IMR-90 (cell line): Measurements from ENCODE around the gene CACYBP. TPM values are rescaled to one million over a fixed set of nuclear protein-coding genes. Genes with fewer than 3 reads are reported as not detected.

ENCODE experiments used
- ATAC-seq: fragments of 200-7000 bp; cut with Tn5 transposase; 2 replicates; pipeline ENCODE4 v1.9.1; 2020; ENCODE audit warnings: low read depth, mild to moderate bottlenecking, moderate library complexity
- BruUV-seq: library from RNA; stranded (reverse); fragments of 400-500 nt; replicated peaks from 2 replicates; lab custom pipeline; 2021; lab: Mats Ljungman, UMichigan
- CTCF ChIA-PET: fragments of 300-600 bp; formaldehyde crosslinking; extraction: SDS; loops from one replicate; lab custom pipeline; 2021; ENCODE audit warnings: antibody characterized with exemption; lab: Yijun Ruan, JAX
- POLR2A ChIA-PET: fragments of 300-600 bp; sonication (Branson Sonifier 250); formaldehyde crosslinking; loops from one replicate; lab custom pipeline; 2022; ENCODE audit warnings: antibody characterized with exemption; ENCODE audit not compliant: unreplicated experiment; lab: Charles Lee
- DNase-seq: peaks from one replicate; pipeline ENCODE4 v3.0.0; 2013
- H2AFZ ChIP-seq: replicated peaks from 2 replicates; pipeline ENCODE3; 2013; ENCODE audit warnings: low read length, mild to moderate bottlenecking; ENCODE audit not compliant: poor library complexity
- H2AK5ac ChIP-seq: 2 replicates; pipeline ENCODE4 v1.6.1; 2013; ENCODE audit warnings: low read depth, low read length, inconsistent platforms
- H2AK9ac ChIP-seq: replicated peaks from 2 replicates; pipeline ENCODE3; 2013; ENCODE audit warnings: mild to moderate bottlenecking, low read depth, low read length, moderate library complexity; ENCODE audit not compliant: poor library complexity
- H2BK120ac ChIP-seq: 2 replicates; pipeline ENCODE4 v1.6.1; 2013; ENCODE audit warnings: low read depth, low read length, inconsistent platforms
- H2BK15ac ChIP-seq: 3 replicates; pipeline ENCODE4 v1.6.1; 2013; ENCODE audit warnings: low read depth, low read length, inconsistent platforms
- H2BK20ac ChIP-seq: 2 replicates; pipeline ENCODE4 v1.6.1; 2013; ENCODE audit warnings: low read depth, mild to moderate bottlenecking, inconsistent platforms, low read length, moderate library complexity
- H2BK5ac ChIP-seq: 2 replicates; pipeline ENCODE4 v1.6.1; 2013; ENCODE audit warnings: mild to moderate bottlenecking, low read depth, low read length, inconsistent platforms; ENCODE audit not compliant: poor library complexity, severe bottlenecking
- H3K14ac ChIP-seq: replicated peaks from 2 replicates; pipeline ENCODE4 v1.6.1; 2013; ENCODE audit warnings: low read depth, low read length, inconsistent platforms
- H3K18ac ChIP-seq: 2 replicates; pipeline ENCODE4 v1.6.1; 2013; ENCODE audit warnings: low read depth, low read length, control low read depth
- H3K23ac ChIP-seq: 2 replicates; pipeline ENCODE4 v1.6.1; 2013; ENCODE audit warnings: low read depth, low read length, inconsistent platforms
- H3K27ac ChIP-seq: 2 replicates; pipeline ENCODE4 v1.5.1; 2013; ENCODE audit warnings: mild to moderate bottlenecking, control low read depth, low read length; ENCODE audit not compliant: insufficient read depth
- H3K27me3 ChIP-seq: 2 replicates; pipeline ENCODE4 v1.6.1; 2013; ENCODE audit warnings: low read length; ENCODE audit not compliant: control insufficient read depth, insufficient read depth
- H3K36me3 ChIP-seq: 2 replicates; pipeline ENCODE4 v1.6.1; 2013; ENCODE audit warnings: low read length, mixed read lengths; ENCODE audit not compliant: control insufficient read depth, insufficient read depth
- H3K4ac ChIP-seq: 2 replicates; pipeline ENCODE4 v1.6.1; 2013; ENCODE audit warnings: low read depth, low read length, inconsistent platforms
- H3K4me1 ChIP-seq: 2 replicates; pipeline ENCODE4 v1.6.1; 2013; ENCODE audit warnings: low read length, mixed read lengths; ENCODE audit not compliant: control insufficient read depth, insufficient read depth
- H3K4me2 ChIP-seq: 2 replicates; pipeline ENCODE4 v1.6.1; 2013; ENCODE audit warnings: low read depth, mild to moderate bottlenecking, control low read depth, low read length, moderate library complexity
- H3K4me3 ChIP-seq: 2 replicates; pipeline ENCODE4 v1.5.1; 2013; ENCODE audit warnings: low read depth, mild to moderate bottlenecking, control low read depth, low read length, moderate library complexity; ENCODE audit not compliant: insufficient read depth
- H3K56ac ChIP-seq: 2 replicates; pipeline ENCODE4 v1.6.1; 2013; ENCODE audit warnings: low read length, inconsistent platforms; ENCODE audit not compliant: insufficient read depth; ENCODE audit errors: extremely low read depth
- H3K79me1 ChIP-seq, 2 experiments: 2 replicates each; pipeline ENCODE4 v1.6.1; 2013; ENCODE audit warnings: low read length in 2 of 2, inconsistent platforms in 1 of 2, low read depth in 1 of 2
- H3K9ac ChIP-seq: 2 replicates; pipeline ENCODE4 v1.6.1; 2013; ENCODE audit warnings: low read depth, low read length, control low read depth
- H3K9me1 ChIP-seq: 2 replicates; pipeline ENCODE4 v1.6.1; 2013; ENCODE audit warnings: low read length, inconsistent platforms; ENCODE audit not compliant: insufficient read depth
- H3K9me3 ChIP-seq: 2 replicates; pipeline ENCODE4 v1.6.1; 2013; ENCODE audit warnings: low read length; ENCODE audit not compliant: control insufficient read depth, insufficient read depth
- H4K20me1 ChIP-seq: 2 replicates; pipeline ENCODE4 v1.6.1; 2013; ENCODE audit warnings: low read length, inconsistent platforms; ENCODE audit not compliant: insufficient read depth
- H4K5ac ChIP-seq: 2 replicates; pipeline ENCODE4 v1.6.1; 2013; ENCODE audit warnings: mild to moderate bottlenecking, low read depth, low read length, control low read depth
- H4K8ac ChIP-seq, 2 experiments: 2 replicates each; pipeline ENCODE4 v1.6.1; 2013; ENCODE audit warnings: low read depth in 2 of 2, low read length in 2 of 2, control low read depth in 1 of 2, inconsistent platforms in 1 of 2
- H4K91ac ChIP-seq: 2 replicates; pipeline ENCODE4 v1.6.1; 2013; ENCODE audit warnings: low read depth, low read length, inconsistent platforms; ENCODE audit not compliant: insufficient read depth
- CEBPB ChIP-seq: IDR thresholded peaks from 2 replicates; pipeline ENCODE4 v1.6.1; 2012; ENCODE audit warnings: low read depth, low read length, improper control_type of control experiment
- CHD1 ChIP-seq: IDR thresholded peaks from 2 replicates; pipeline ENCODE4 v1.6.1; 2012; ENCODE audit warnings: low read depth, low read length, improper control_type of control experiment
- CTCF ChIP-seq: conservative IDR thresholded peaks from 2 replicates; pipeline ENCODE4 v1.5.1; 2012; ENCODE audit warnings: mild to moderate bottlenecking, low read depth, low read length, improper control_type of control experiment
- ELK1 ChIP-seq: fragments of 150-350 bp; IDR thresholded peaks from 2 replicates; pipeline ENCODE4 v1.6.1; 2016; ENCODE audit warnings: low read depth, mild to moderate bottlenecking, low read length, moderate library complexity, borderline replicate concordance
- FOS ChIP-seq: fragments of 150-350 bp; IDR thresholded peaks from 2 replicates; pipeline ENCODE4 v1.6.1; 2016; ENCODE audit warnings: low read depth, low read length
- MAFK ChIP-seq: IDR thresholded peaks from 2 replicates; pipeline ENCODE4 v1.6.1; 2012; ENCODE audit warnings: low read depth, low read length, improper control_type of control experiment
- MAZ ChIP-seq: IDR thresholded peaks from 2 replicates; pipeline ENCODE4 v1.6.1; 2012; ENCODE audit warnings: low read depth, mild to moderate bottlenecking, low read length, improper control_type of control experiment, moderate library complexity, borderline replicate concordance
- MXI1 ChIP-seq: IDR thresholded peaks from 2 replicates; pipeline ENCODE4 v1.6.1; 2012; ENCODE audit warnings: low read depth, mild to moderate bottlenecking, low read length, moderate library complexity, borderline replicate concordance
- NFE2L2 ChIP-seq: fragments of 150-350 bp; IDR thresholded peaks from 2 replicates; pipeline ENCODE4 v1.6.1; 2016; ENCODE audit warnings: low read depth, mild to moderate bottlenecking, low read length
- POLR2A ChIP-seq: IDR thresholded peaks from 2 replicates; pipeline ENCODE4 v1.6.1; 2012; ENCODE audit warnings: mild to moderate bottlenecking, low read depth, low read length
- RCOR1 ChIP-seq: IDR thresholded peaks from 2 replicates; pipeline ENCODE4 v1.6.1; 2012; ENCODE audit warnings: mild to moderate bottlenecking, low read length, improper control_type of control experiment; ENCODE audit not compliant: insufficient replicate concordance
- RFX5 ChIP-seq: IDR thresholded peaks from 2 replicates; pipeline ENCODE4 v1.8.0; 2012; ENCODE audit warnings: low read depth, mild to moderate bottlenecking, low read length, moderate library complexity
- SMC3 ChIP-seq: fragments of 150-350 bp; IDR thresholded peaks from 2 replicates; pipeline ENCODE4 v1.6.1; 2016; ENCODE audit warnings: low read depth, mild to moderate bottlenecking, antibody characterized with exemption, low read length, moderate library complexity
- USF2 ChIP-seq: fragments of 150-350 bp; IDR thresholded peaks from 2 replicates; pipeline ENCODE4 v1.6.1; 2017; ENCODE audit warnings: mild to moderate bottlenecking, antibody characterized with exemption, low read length, low read depth
- WGBS, 2 experiments: methylation state at CpG; one replicate each; pipeline versions ENCODE4 v1.1.5 to v1.1.7; 2013; ENCODE audit warnings: missing lambda C conversion rate in 2 of 2; ENCODE audit not compliant: insufficient read length in 1 of 2; ENCODE audit errors: extremely low coverage in 2 of 2; 5-methylcytosine and 5-hydroxymethylcytosine counted together
- dilution Hi-C: fragments of 300-500 bp; cut with HindIII; formaldehyde crosslinking; loops from one replicate; pipeline ENCODE4 v1.14.3; 2018; ENCODE audit warnings: low sequenced_read_pairs; ENCODE audit not compliant: unreplicated experiment
- in situ Hi-C: fragments of 300-500 bp; cut with MboI; formaldehyde crosslinking; loops from 3 replicates; pipeline ENCODE4 v1.14.3; 2019; ENCODE audit warnings: low sequenced_read_pairs, inconsistent platforms, mixed read lengths
- intact Hi-C: fragments of 100-400 bp; cut with micrococcal nuclease; formaldehyde crosslinking; loops from 2 replicates; pipeline ENCODE4 v1.10.0; 2022
- polyA plus RNA-seq, 3 experiments: library from polyadenylated mRNA; depleted of rRNA; stranded (reverse); fragments of >200 nt; gene quantifications; 2 replicates each; pipeline ENCODE4 v1.2.3, GENCODE V29; 2012; ENCODE audit warnings: low replicate concordance in 1 of 3
- total RNA-seq: library from RNA; depleted of rRNA; stranded (reverse); fragments of >200 nt; gene quantifications from 2 replicates; pipeline ENCODE4 v1.2.3, GENCODE V29; 2012

The CACYBP gene
- total and polyA plus RNA-seq, 2 of the 4 experiments (the other 2 are of a cell fraction) = 61.8 to 62.8 TPM

GRCh38 chr1:175005085-175005783, 5.5 kb downstream of the CACYBP start:
- Histone ChIP-seq H3K9ac (no peak overlapping the region), H3K27me3 (no peaks in the 10 kb centered on the region), H4K91ac (no peak overlapping the region), H3K27ac (no peak overlapping the region), H2BK15ac (no peak overlapping the region), H3K4me1 (no peaks in the 10 kb centered on the region; the same call in 1 of the 2 replicates), H2AK5ac (no peak overlapping the region), H3K14ac (no peak overlapping the region), H3K9me1 (no peaks in the 10 kb centered on the region), H2BK20ac (no peak overlapping the region), H2BK120ac (no peak overlapping the region), H3K79me1 (peaks cover 15 to 27% of the 10 kb centered on the region in 2 experiments), H4K20me1 (0 out of 2 replicates have a peak, but pooled peaks cover 6% of the 10 kb centered on the region), H2AFZ (no peak overlapping the region), H3K18ac (no peak overlapping the region), H3K4ac (no peak overlapping the region), H2BK5ac (no peak overlapping the region), H4K5ac (no peak overlapping the region), H3K36me3 (peaks cover 12% of the 10 kb centered on the region), H3K4me2 (no peak overlapping the region), H4K8ac (peak overlapping the region; percentile 37 to 45; a peak in 1 of 4 replicates), H3K23ac (no peak overlapping the region), H3K56ac (no peak overlapping the region), H3K9me3 (no peaks in the 10 kb centered on the region), H3K4me3 (no peak overlapping the region), H2AK9ac (no peak overlapping the region)
- intact Hi-C loops (no loop called here), dilution Hi-C loops (no loop called here), in situ Hi-C loops (no loop called here)
- POLR2A ChIA-PET = no interaction called here
- 89 to 100% methylated on average over 1 to 4 of the region's 8 CpGs for WGBS, 2 experiments
- TF ChIP-seq CTCF = no peak
- TF ChIP-seq SMC3 = no peak
- TF ChIP-seq USF2 = no peak
- no peak for TF ChIP-seq MAZ
- no peak for TF ChIP-seq MXI1
- no peak for TF ChIP-seq CEBPB
- TF ChIP-seq POLR2A = no peak
- no peak for TF ChIP-seq MAFK
- TF ChIP-seq NFE2L2 = no peak
- TF ChIP-seq RCOR1 = no peak
- TF ChIP-seq FOS = no peak
- TF ChIP-seq CHD1 = no peak
- no peak for TF ChIP-seq RFX5
- TF ChIP-seq ELK1 = no peak
- DNase-seq = peak; percentile 39
- BruUV-seq = no TSS peak
- CTCF ChIA-PET = no interaction called here
- ATAC-seq = no peak
